ENCODE results near the gene PRR14L. TPM values are rescaled to one million over a fixed set of nuclear protein-coding genes. Genes with fewer than 3 reads are reported as not detected.
A peak's percentile ranks its signal among the peaks of the same experiment; 100 is the strongest.
"Not testable (repeated sequence)": the region's sequence is repeated elsewhere in the genome, so short reads cannot be mapped to it uniquely, and the experiment has no call there.

Gene PRR14L
- total RNA-seq, 2 donors from 2014 or later, result 12.8 to 13.7 TPM

DNA sequence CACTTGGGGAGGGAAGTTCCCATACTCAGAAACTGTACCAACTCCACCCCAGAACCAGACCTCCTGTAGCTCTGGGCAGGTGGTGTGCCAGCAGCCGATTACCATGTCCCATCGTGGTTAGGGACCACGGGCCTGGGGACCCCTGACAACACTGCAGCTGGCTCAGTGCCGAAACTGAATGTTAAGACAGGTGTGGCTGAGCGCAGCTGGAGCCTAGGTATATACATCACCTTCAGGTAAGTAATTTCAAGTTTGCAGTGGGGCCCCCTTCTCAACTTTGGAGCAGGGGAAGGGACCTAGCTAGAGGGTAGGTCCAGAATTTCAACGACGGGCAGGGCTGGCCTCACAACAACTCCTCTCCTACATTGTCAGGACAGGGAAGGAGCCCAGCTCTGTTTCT, 67.2 kb downstream of the PRR14L start:
- H3K9me3 ChIP-seq, result no peaks in the 10 kb centered on the region
- TF ChIP-seq, protein P1, sequence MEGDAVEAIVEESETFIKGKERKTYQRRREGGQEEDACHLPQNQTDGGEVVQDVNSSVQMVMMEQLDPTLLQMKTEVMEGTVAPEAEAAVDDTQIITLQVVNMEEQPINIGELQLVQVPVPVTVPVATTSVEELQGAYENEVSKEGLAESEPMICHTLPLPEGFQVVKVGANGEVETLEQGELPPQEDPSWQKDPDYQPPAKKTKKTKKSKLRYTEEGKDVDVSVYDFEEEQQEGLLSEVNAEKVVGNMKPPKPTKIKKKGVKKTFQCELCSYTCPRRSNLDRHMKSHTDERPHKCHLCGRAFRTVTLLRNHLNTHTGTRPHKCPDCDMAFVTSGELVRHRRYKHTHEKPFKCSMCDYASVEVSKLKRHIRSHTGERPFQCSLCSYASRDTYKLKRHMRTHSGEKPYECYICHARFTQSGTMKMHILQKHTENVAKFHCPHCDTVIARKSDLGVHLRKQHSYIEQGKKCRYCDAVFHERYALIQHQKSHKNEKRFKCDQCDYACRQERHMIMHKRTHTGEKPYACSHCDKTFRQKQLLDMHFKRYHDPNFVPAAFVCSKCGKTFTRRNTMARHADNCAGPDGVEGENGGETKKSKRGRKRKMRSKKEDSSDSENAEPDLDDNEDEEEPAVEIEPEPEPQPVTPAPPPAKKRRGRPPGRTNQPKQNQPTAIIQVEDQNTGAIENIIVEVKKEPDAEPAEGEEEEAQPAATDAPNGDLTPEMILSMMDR (IDR thresholded peaks at IDR 0.05), result no peak
- H3K27ac ChIP-seq, result no peak overlapping the region
- no peak overlapping the region for H3K4me3 ChIP-seq
- no peak for DNase-seq (ENCODE audit: low spot score)
- no peaks in the 10 kb centered on the region for H3K27me3 ChIP-seq
- H3K36me3 ChIP-seq, result peaks cover 25% of the 10 kb centered on the region
- peaks cover 0 to 16% of the 10 kb centered on the region in 2 donors for H3K4me1 ChIP-seq

- no peak for DNase-seq (ENCODE audit: low spot score)
- Histone ChIP-seq H3K36me3 (peaks cover 16% of the 10 kb centered on the region), H3K27me3 (no peaks in the 10 kb centered on the region), H3K4me3 (no peak overlapping the region), H3K27ac (no peak overlapping the region), H3K4me1 (peaks cover 0 to 16% of the 10 kb centered on the region in 2 donors), H3K9me3 (no peaks in the 10 kb centered on the region)
- TF ChIP-seq, protein P1 (IDR thresholded peaks at IDR 0.05), result no peak
These were observed 68.3 kb downstream of the PRR14L start for GRCh38 chr22:31681349-31682345.

DNA sequence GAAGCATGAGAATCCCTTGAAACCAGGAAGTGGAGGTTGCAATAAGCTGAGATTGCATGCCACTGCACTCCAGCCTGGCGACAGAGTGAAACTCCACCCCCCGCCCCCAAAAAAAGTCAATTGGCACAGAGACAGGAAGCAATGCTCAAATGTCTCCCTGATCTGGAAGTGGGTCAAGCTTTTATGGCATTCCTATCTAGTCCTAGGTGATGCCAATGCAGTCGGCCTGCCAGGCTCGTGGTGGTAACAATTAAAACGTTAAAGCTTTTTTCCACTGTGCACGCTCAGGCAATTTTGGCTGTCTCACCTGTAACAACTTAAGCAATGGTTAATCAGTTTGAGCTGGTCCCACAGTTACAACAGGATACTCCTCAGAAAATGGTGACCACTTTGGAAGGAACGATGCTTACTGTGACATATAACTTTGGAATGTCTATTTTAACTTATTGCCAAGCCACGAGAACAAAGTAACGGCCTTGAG, 69.0 kb downstream of the PRR14L start:
- Histone ChIP-seq H3K4me3 (no peak overlapping the region), H3K36me3 (peaks cover 10% of the 10 kb centered on the region), H3K4me1 (peaks cover 0 to 21% of the 10 kb centered on the region in 2 donors), H3K27ac (peak overlapping the region in 1 of 2 donors; percentile 51), H3K9me3 (no peaks in the 10 kb centered on the region), H3K27me3 (no peaks in the 10 kb centered on the region)
- TF ChIP-seq, protein P1 (IDR thresholded peaks at IDR 0.05), result no peak
- no peak for DNase-seq (ENCODE audit: low spot score)

GRCh38 chr22:31678748-31679147, 71.2 kb downstream of the PRR14L start:
- Histone ChIP-seq H3K36me3 (no peaks in the 10 kb centered on the region), H3K9me3 (no peaks in the 10 kb centered on the region), H3K27ac (no peak overlapping the region), H3K4me1 (peaks cover 0 to 21% of the 10 kb centered on the region in 2 donors), H3K4me3 (no peak overlapping the region), H3K27me3 (no peaks in the 10 kb centered on the region)
- TF ChIP-seq, protein P1 (IDR thresholded peaks at IDR 0.05), result no peak
- DNase-seq (ENCODE audit: low spot score), result no peak

DNA sequence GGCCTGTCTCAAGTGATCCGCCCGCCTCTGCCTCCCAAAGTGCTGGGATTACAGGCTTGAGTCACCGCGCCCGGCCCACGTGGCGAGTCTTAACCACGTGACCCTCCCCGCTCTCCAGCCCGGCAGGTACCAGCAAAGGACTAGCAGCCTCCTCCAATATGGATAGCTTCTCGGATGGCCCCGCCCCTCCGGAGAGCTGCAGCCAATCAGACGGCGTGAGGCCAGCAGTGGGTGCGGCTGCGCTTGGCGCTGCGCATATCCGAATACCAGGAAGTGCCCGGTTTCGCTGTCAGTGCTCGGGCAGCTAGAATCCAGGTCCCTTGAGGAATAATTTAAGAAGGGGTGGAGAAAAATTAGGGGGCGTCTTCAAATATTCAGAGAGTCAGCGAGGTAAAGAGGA, 73.2 kb downstream of the PRR14L start:
- Histone ChIP-seq H3K27me3 (no peaks in the 10 kb centered on the region), H3K9me3 (no peaks in the 10 kb centered on the region), H3K4me1 (peaks cover 0 to 21% of the 10 kb centered on the region in 2 donors), H3K36me3 (no peaks in the 10 kb centered on the region), H3K4me3 (peak overlapping the region; percentile 35 to 51), H3K27ac (peak overlapping the region in 1 of 2 donors; percentile 32)
- peak; percentile 95 for DNase-seq (ENCODE audit: low spot score)
- TF ChIP-seq, protein P1 (IDR thresholded peaks at IDR 0.05), result no peak

GRCh38 chr22:31674219-31674618, 75.7 kb downstream of the PRR14L start:
- not testable (repeated sequence) for H3K36me3 ChIP-seq; DNase-seq (ENCODE audit: low spot score); H3K4me3 ChIP-seq; H3K9me3 ChIP-seq; H3K27me3 ChIP-seq; H3K27ac ChIP-seq; H3K4me1 ChIP-seq

DNA sequence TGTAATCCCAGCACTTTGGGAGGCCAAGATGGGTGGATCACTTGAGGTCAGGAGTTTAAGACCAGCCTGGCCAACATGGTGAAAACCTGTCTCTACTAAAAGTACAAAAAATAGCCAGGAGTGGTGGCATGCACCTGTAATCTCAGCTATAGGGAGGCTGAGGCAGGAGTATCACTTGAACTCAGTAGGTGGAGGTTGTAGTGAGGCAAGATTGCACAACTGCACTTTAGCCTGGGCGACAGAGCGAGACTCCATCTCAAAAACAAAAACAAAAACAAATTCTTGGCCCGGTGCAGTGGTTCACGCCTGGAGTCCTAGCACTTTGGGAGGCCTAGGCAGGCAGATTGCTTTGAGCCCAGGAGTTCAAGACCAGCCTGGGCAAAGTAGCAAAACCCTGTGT, 81.1 kb downstream of the PRR14L start:
- H3K27me3 ChIP-seq; DNase-seq (ENCODE audit: low spot score); H3K9me3 ChIP-seq: not testable (repeated sequence)

More for the DNA sequence above, 81.1 kb downstream of the PRR14L start:
- H3K4me3 ChIP-seq, H3K36me3 ChIP-seq, H3K27ac ChIP-seq, H3K4me1 ChIP-seq: not testable (repeated sequence)
